GM18505 (cell line): ENCODE data around the gene RGS9BP.
"Not testable (repeated sequence)": the region's sequence is repeated elsewhere in the genome, so short reads cannot be mapped to it uniquely, and the experiment has no call there.

ENCODE experiments used
- ATAC-seq: cut with Tn5 transposase; IDR thresholded peaks from one replicate; pipeline ENCODE4 v1.9.1; 2021; ENCODE audit not compliant: unreplicated experiment
- POLR2A ChIP-seq: IDR thresholded peaks from 4 replicates; pipeline ENCODE4 v1.6.1; 2011; ENCODE audit warnings: borderline replicate concordance; ENCODE audit not compliant: insufficient read depth, insufficient read length; ENCODE audit errors: extremely low read depth

Gene RGS9BP

GRCh38 chr19:32676895-32677359 lies 1.3 kb downstream of the RGS9BP start:
- no peak for ATAC-seq
- no peak for TF ChIP-seq POLR2A

GRCh38 chr19:32677657-32678056 lies 2.0 kb downstream of the RGS9BP start:
- ATAC-seq: no peak
- no peak for TF ChIP-seq POLR2A

GRCh38 chr19:32680986-32681385 lies 5.3 kb downstream of the RGS9BP start:
- ATAC-seq: no peak
- TF ChIP-seq POLR2A: no peak

GRCh38 chr19:32682317-32682716 lies 6.7 kb downstream of the RGS9BP start:
- ATAC-seq: no peak
- no peak for TF ChIP-seq POLR2A

GRCh38 chr19:32686847-32687475 lies 11.3 kb downstream of the RGS9BP start:
- no peak for ATAC-seq
- TF ChIP-seq POLR2A: no peak

- TF ChIP-seq POLR2A: no peak
Measured at GRCh38 chr19:32687681-32688080, 12.0 kb downstream of the RGS9BP start.

GRCh38 chr19:32688311-32688710 lies 12.7 kb downstream of the RGS9BP start:
- no peak for TF ChIP-seq POLR2A
- no peak for ATAC-seq

More at GRCh38 chr19:32687681-32688080, 12.0 kb downstream of the RGS9BP start:
- no peak for ATAC-seq

GRCh38 chr19:32691291-32691951 lies 15.8 kb downstream of the RGS9BP start, which contains the start of gene NUDT19:
Gene NUDT19, plus strand, starts transcription at chr19:32691821. Its CDS starts 140 bp downstream, at chr19:32691961.
- peak; percentile 90 for TF ChIP-seq POLR2A
- ATAC-seq: peak; percentile 84

GRCh38 chr19:32691952-32692726 lies 16.5 kb downstream of the RGS9BP start:
- peak; percentile 59 for ATAC-seq
- TF ChIP-seq POLR2A: peak; percentile 49

- peak; percentile 4 for ATAC-seq
- TF ChIP-seq POLR2A: no peak
Measured at GRCh38 chr19:32692727-32693061, 17.0 kb downstream of the RGS9BP start.

- ATAC-seq: not testable (repeated sequence)
Measured at GRCh38 chr19:32693151-32694108, 17.8 kb downstream of the RGS9BP start.

GRCh38 chr19:32694316-32694715 lies 18.7 kb downstream of the RGS9BP start:
- not testable (repeated sequence) for ATAC-seq

GRCh38 chr19:32694851-32695250 lies 19.2 kb downstream of the RGS9BP start:
- ATAC-seq: not testable (repeated sequence)

GRCh38 chr19:32695506-32695905 lies 19.9 kb downstream of the RGS9BP start:
- not testable (repeated sequence) for ATAC-seq

- not testable (repeated sequence) for ATAC-seq
Measured at GRCh38 chr19:32696771-32697170, 21.1 kb downstream of the RGS9BP start.

- ATAC-seq: not testable (repeated sequence)
Measured at GRCh38 chr19:32700129-32700528, 24.5 kb downstream of the RGS9BP start.
